ENCODE results near the gene SLC25A1.
"Not testable (repeated sequence)": the region's sequence is repeated elsewhere in the genome, so short reads cannot be mapped to it uniquely, and the experiment has no call there.

Gene SLC25A1

GRCh38 chr22:19158649-19159048 is 19.9 kb downstream of the SLC25A1 start:
- DNase-seq = not testable (repeated sequence)

- not testable (repeated sequence) for DNase-seq
Observed at GRCh38 chr22:19156109-19156508, 22.4 kb downstream of the SLC25A1 start.

- DNase-seq = no peak
Observed at GRCh38 chr22:19152942-19153883, 25.3 kb downstream of the SLC25A1 start.

GRCh38 chr22:19151329-19152191 is 27.0 kb downstream of the SLC25A1 start:
- no peak for DNase-seq

GRCh38 chr22:19150482-19151328 is 27.8 kb downstream of the SLC25A1 start:
- DNase-seq = no peak

GRCh38 chr22:19149991-19150390 is 28.5 kb downstream of the SLC25A1 start, which contains the start of gene GSC2:
TSS of gene GSC2 (minus strand) at chr22:19150292. CDS start at chr22:19150283, 9 bp downstream.
- DNase-seq = no peak

- DNase-seq = no peak
Observed at GRCh38 chr22:19149047-19149883, 29.3 kb downstream of the SLC25A1 start.

GRCh38 chr22:19148417-19149046 is 30.0 kb downstream of the SLC25A1 start:
- no peak for DNase-seq

GRCh38 chr22:19147195-19147780 is 31.2 kb downstream of the SLC25A1 start:
- no peak for DNase-seq

- no peak for DNase-seq
Observed at GRCh38 chr22:19146215-19146968, 32.1 kb downstream of the SLC25A1 start.

- no peak for DNase-seq
Observed at GRCh38 chr22:19143967-19144400, 34.6 kb downstream of the SLC25A1 start.

- no peak for DNase-seq
Observed at GRCh38 chr22:19143212-19143611, 35.3 kb downstream of the SLC25A1 start.

GRCh38 chr22:19142394-19142793 is 36.1 kb downstream of the SLC25A1 start:
- no peak for DNase-seq

GRCh38 chr22:19139974-19140373 is 38.6 kb downstream of the SLC25A1 start:
- no peak for DNase-seq

GRCh38 chr22:19139001-19139356 is 39.6 kb downstream of the SLC25A1 start:
- no peak for DNase-seq

- DNase-seq = no peak
Observed at GRCh38 chr22:19138217-19139000, 40.1 kb downstream of the SLC25A1 start.

GRCh38 chr22:19137384-19138216 is 40.9 kb downstream of the SLC25A1 start:
- DNase-seq = no peak

GRCh38 chr22:19136915-19137314 is 41.6 kb downstream of the SLC25A1 start:
- DNase-seq = no peak
